Measurements from ENCODE around the gene ATF6. TPM values are rescaled to one million over a fixed set of nuclear protein-coding genes. Genes with fewer than 3 reads are reported as not detected.

ATF6 gene
- total and polyA plus RNA-seq, 2 donors (not counting 3 experiments of a cell fraction or from before 2014, with no cell fraction given) = 24.9 to 40.3 TPM

DNA sequence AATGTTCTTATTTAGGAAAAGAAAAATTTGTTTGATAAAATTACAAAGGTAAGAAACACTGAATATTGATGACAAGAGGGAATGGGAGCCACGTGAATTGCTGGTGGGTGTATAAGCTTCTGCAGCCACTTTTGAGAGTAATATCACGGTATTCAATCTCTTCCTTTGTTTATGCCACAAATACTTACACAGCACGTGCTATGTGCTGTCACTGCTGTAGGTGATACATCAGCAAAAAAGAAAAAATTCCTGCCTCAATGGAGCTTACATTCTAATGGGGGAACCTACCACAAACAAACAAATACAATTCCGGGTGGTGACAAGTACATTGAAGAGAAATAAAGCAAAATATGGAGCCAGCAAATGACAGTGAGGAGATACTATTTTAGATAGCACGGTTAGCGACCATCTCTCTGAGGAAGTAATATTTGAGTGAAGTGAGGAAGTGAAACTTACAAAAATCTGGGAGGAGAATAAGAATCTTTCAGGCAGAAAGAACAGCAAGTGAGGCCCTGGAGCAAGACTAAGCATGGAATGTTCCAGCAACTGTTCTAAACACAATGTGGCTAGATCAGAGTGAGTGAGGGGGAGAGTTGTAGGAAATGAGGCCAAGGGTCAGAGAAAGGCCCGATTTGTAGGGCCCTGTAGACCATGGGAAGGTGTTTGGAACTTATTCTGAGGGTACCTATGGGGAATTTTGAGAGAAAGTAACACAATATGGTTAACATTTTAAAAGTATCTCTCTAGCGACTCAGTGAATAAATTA, 47.4 kb upstream of the ATF6 start:
- POLR2A ChIA-PET = interaction anchor here (0.6 kb wide), 1 partner anchor 39 kb away, joined by 3 read pairs; no protein-coding TSS in a partner anchor

More for the DNA sequence above, 47.4 kb upstream of the ATF6 start:
- dilution Hi-C loops (cut with MboI; ENCODE audit: extremely low pct_ligation_motif_present, low sequenced_read_pairs) = no loop called here
- Histone ChIP-seq H2AFZ (ENCODE audit: low read depth, low read length) (no peak overlapping the region), H3K27ac (ENCODE audit: insufficient read depth, low read depth, low read length) (no peak overlapping the region), H3K9me1 (replicated peaks; ENCODE audit: control insufficient read depth, extremely low read depth, insufficient read depth, low read length) (peaks cover 2% of the 10 kb centered on the region), H3K27me3 (ENCODE audit: control insufficient read depth in 2 of 2, insufficient read depth in 2 of 2, low read length in 2 of 2) (peaks cover 16 to 21% of the 10 kb centered on the region in 2 experiments), H3K4me2 (ENCODE audit: insufficient read depth, low read length) (no peak overlapping the region), H3K36me3 (ENCODE audit: control insufficient read depth in 2 of 2, extremely low read depth in 1 of 2, insufficient read depth in 2 of 2, low read length in 2 of 2) (no peaks in the 10 kb centered on the region), H4K20me1 (replicated peaks; ENCODE audit: control insufficient read depth, extremely low read depth, insufficient read depth, low read length) (no peaks in the 10 kb centered on the region), H3K4me3 (replicated peaks in 1 of 3; ENCODE audit: insufficient read depth in 1 of 3, low read depth in 1 of 3, low read length in 3 of 3) (no peak overlapping the region), H3K4me1 (ENCODE audit: control insufficient read depth, extremely low read depth, insufficient read depth, low read length) (no peaks in the 10 kb centered on the region), H3K9ac (replicated peaks; ENCODE audit: extremely low read depth, insufficient read depth, low read length) (no peak overlapping the region), H3K79me2 (ENCODE audit: control insufficient read depth, insufficient read depth, low read length) (no peaks in the 10 kb centered on the region), H3K9me3 (replicated peaks; ENCODE audit: control insufficient read depth, insufficient read depth, low read length) (no peaks in the 10 kb centered on the region)
- BruUV-seq (replicated peaks) = no TSS peak
- CTCF ChIA-PET = no interaction called here
- TF ChIP-seq POLR2AphosphoS5 (IDR thresholded peaks at IDR 0.05; ENCODE audit: insufficient read depth, low read depth, low read length) (no peak), MYC (IDR thresholded peaks at IDR 0.05; ENCODE audit: low read depth, low read length) (no peak), FOS (IDR thresholded peaks at IDR 0.05; ENCODE audit: borderline replicate concordance, insufficient read depth, low read length) (no peak), POLR2A (IDR thresholded peaks at IDR 0.05; ENCODE audit: low read depth, low read length) (no peak), MAX (IDR thresholded peaks at IDR 0.05; ENCODE audit: insufficient read depth, insufficient read length) (no peak), GATA2 (IDR thresholded peaks at IDR 0.05; ENCODE audit: insufficient read depth, insufficient read length, low read depth, low read length) (no peak), EZH2 (IDR thresholded peaks at IDR 0.05; ENCODE audit: borderline replicate concordance, low read depth, low read length, severe bottlenecking) (no peak), JUN (IDR thresholded peaks at IDR 0.05; ENCODE audit: borderline replicate concordance, insufficient read depth, insufficient read length, low read depth) (no peak)
- TF ChIP-seq, protein P1, sequence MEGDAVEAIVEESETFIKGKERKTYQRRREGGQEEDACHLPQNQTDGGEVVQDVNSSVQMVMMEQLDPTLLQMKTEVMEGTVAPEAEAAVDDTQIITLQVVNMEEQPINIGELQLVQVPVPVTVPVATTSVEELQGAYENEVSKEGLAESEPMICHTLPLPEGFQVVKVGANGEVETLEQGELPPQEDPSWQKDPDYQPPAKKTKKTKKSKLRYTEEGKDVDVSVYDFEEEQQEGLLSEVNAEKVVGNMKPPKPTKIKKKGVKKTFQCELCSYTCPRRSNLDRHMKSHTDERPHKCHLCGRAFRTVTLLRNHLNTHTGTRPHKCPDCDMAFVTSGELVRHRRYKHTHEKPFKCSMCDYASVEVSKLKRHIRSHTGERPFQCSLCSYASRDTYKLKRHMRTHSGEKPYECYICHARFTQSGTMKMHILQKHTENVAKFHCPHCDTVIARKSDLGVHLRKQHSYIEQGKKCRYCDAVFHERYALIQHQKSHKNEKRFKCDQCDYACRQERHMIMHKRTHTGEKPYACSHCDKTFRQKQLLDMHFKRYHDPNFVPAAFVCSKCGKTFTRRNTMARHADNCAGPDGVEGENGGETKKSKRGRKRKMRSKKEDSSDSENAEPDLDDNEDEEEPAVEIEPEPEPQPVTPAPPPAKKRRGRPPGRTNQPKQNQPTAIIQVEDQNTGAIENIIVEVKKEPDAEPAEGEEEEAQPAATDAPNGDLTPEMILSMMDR (IDR thresholded peaks at IDR 0.05; ENCODE audit: extremely low read depth in 1 of 2, insufficient read depth in 1 of 2, low read depth in 1 of 2, low read length in 2 of 2) = no peak
- no peak for FAIRE-seq
- DNase-seq (ENCODE audit: low read depth, low spot score) = no peak
- intact Hi-C loops (cut with micrococcal nuclease) = no loop called here

Data from endothelial cell of umbilical vein (primary cell).